Measurements from ENCODE around the gene TSPAN5.
"Not testable (repeated sequence)": the region's sequence is repeated elsewhere in the genome, so short reads cannot be mapped to it uniquely, and the experiment has no call there.

The TSPAN5 gene

GRCh38 chr4:98544141-98544817 lies 114.1 kb downstream of the TSPAN5 start:
- no peak for DNase-seq (ENCODE audit: low spot score)
- in situ Hi-C loops (cut with MboI; ENCODE audit: low pct_unique_long_range_greater_than_20kb, low sequenced_read_pairs, unreplicated experiment): no loop called here
- no peak for TF ChIP-seq CTCF (IDR thresholded peaks at IDR 0.05; ENCODE audit: extremely low read depth, insufficient read depth, missing control alignments)

GRCh38 chr4:98542011-98542410 lies 116.4 kb downstream of the TSPAN5 start:
- no peak for TF ChIP-seq CTCF (IDR thresholded peaks at IDR 0.05; ENCODE audit: extremely low read depth, insufficient read depth, missing control alignments)
- no peak for DNase-seq (ENCODE audit: low spot score)
- in situ Hi-C loops (cut with MboI; ENCODE audit: low pct_unique_long_range_greater_than_20kb, low sequenced_read_pairs, unreplicated experiment): no loop called here

- no peak for TF ChIP-seq CTCF (IDR thresholded peaks at IDR 0.05; ENCODE audit: extremely low read depth, insufficient read depth, missing control alignments)
- in situ Hi-C loops (cut with MboI; ENCODE audit: low pct_unique_long_range_greater_than_20kb, low sequenced_read_pairs, unreplicated experiment): no loop called here
- DNase-seq (ENCODE audit: low spot score): no peak
Observed at GRCh38 chr4:98540803-98541202, 117.6 kb downstream of the TSPAN5 start.

- no peak for DNase-seq (ENCODE audit: low spot score)
- TF ChIP-seq CTCF (IDR thresholded peaks at IDR 0.05; ENCODE audit: extremely low read depth, insufficient read depth, missing control alignments): no peak
- in situ Hi-C loops (cut with MboI; ENCODE audit: low pct_unique_long_range_greater_than_20kb, low sequenced_read_pairs, unreplicated experiment): no loop called here
Observed at GRCh38 chr4:98539741-98540140, 118.7 kb downstream of the TSPAN5 start.

GRCh38 chr4:98539299-98539698 lies 119.1 kb downstream of the TSPAN5 start:
- no peak for TF ChIP-seq CTCF (IDR thresholded peaks at IDR 0.05; ENCODE audit: extremely low read depth, insufficient read depth, missing control alignments)
- in situ Hi-C loops (cut with MboI; ENCODE audit: low pct_unique_long_range_greater_than_20kb, low sequenced_read_pairs, unreplicated experiment): no loop called here
- no peak for DNase-seq (ENCODE audit: low spot score)

- DNase-seq (ENCODE audit: low spot score): no peak
- in situ Hi-C loops (cut with MboI; ENCODE audit: low pct_unique_long_range_greater_than_20kb, low sequenced_read_pairs, unreplicated experiment): no loop called here
- no peak for TF ChIP-seq CTCF (IDR thresholded peaks at IDR 0.05; ENCODE audit: extremely low read depth, insufficient read depth, missing control alignments)
Observed at GRCh38 chr4:98536631-98537030, 121.8 kb downstream of the TSPAN5 start.

GRCh38 chr4:98534146-98534545 lies 124.3 kb downstream of the TSPAN5 start:
- in situ Hi-C loops (cut with MboI; ENCODE audit: low pct_unique_long_range_greater_than_20kb, low sequenced_read_pairs, unreplicated experiment); DNase-seq (ENCODE audit: low spot score): not testable (repeated sequence)
